ENCODE results near the gene ZNF536.

The ZNF536 gene

DNA sequence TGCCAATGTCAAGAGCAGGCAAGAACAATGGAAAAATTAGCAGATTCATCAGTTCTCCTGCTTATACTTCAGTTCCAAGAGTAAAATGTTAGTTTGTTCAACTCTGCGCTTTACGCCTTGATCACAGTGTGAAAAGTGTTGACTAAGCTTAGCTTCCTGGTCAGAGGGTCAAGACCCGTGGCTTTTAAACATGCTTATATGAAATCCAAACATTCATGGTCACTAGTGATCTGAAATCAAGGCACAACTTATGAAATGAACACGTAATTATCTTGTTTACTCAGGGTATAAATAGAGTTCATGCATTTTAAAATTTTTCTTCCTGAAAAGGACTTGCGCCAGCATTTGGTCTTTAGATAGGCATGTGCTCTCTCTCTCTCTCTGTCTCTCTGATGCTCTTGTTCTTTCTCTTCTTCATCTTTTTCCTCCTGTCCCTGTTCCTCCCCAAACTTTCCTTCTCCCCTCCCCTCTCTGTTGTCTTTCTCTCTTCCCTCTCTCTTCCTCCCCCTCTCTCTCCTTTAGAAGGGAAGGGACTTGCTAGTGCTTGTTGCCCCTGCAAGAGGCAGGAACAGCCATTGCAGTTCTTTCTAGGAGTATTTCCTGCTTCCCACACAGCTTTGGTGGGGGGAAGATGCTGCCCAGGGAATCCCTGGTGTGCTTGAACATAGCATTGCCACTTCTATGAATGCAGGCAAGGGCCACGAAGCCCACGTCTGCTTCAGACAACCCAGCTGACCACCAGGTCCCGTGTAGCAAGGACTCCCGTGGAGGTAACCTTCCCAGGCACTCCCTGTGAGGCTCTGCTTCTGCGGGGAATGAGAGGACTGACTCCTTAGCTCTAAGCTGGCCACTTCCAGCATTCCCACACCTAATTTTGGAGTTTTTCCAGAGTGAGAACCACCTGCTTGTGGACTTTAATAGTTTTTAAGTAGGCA is 7.1 kb upstream of the ZNF536 start:
- no peak for DNase-seq

DNA sequence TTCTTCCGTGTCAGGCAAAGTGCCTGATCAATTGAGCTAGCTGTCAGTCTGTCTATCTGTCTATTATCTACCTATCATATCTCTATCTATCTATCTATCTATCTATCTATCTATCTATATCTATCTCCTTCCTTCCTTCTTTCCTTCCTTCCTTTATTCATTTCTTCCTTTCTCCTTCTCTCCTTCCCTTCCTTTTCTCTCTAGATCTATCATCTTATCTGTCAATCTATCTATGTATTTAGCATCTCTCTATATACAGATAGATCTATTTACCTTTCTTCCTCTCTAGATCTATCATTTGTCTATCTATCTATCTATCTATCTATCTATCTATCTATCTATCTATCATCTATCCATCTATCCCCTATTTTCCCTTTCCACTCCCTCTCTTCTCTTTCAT is 5.9 kb upstream of the ZNF536 start:
- DNase-seq = no peak

GRCh38 chr19:30367006-30367405 is 5.2 kb upstream of the ZNF536 start:
- no peak for DNase-seq

- no peak for DNase-seq
Observed at GRCh38 chr19:30367421-30367820, 4.8 kb upstream of the ZNF536 start.

GRCh38 chr19:30369833-30370232 is 2.4 kb upstream of the ZNF536 start:
- DNase-seq = no peak

- DNase-seq = no peak
Observed at GRCh38 chr19:30371161-30371836, 885 bp upstream of the ZNF536 start.

DNA sequence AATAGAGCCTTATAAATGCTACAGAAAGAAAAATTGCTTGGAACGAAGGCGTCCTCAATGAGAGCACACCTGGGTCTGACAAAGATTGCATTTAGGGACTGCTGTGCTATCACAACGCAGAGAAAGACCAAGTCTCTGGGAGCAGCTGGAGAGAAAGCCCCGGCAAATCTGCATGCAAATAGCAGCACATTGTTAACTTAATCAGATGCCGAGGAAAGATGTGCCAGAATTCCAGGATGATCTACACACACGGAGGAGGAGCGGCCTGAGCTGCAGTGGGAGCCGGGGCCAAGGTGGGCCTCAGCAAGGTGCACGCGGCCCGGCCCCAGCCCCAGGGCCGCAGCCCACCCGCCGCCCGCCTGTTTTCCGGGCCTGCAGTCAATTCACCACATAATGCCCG is 1.4 kb downstream of the ZNF536 start:
- DNase-seq = no peak

DNA sequence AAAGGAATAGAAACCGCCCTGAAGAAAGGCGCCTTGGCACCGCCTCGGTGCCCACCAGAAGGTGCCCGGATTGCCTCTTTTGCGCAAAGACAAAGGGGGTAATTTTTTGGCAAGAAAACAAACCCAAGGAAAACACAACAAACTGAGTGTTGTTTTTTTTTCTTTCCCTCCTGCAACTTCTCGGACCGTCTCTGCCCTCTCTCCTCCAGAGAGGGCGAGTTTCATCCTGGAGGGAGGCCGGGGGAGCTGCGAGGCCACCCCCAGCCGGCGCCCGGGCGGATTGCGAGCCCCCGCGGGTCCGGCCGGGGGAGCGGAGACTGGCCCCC is 2.3 kb downstream of the ZNF536 start:
- no peak for DNase-seq

DNA sequence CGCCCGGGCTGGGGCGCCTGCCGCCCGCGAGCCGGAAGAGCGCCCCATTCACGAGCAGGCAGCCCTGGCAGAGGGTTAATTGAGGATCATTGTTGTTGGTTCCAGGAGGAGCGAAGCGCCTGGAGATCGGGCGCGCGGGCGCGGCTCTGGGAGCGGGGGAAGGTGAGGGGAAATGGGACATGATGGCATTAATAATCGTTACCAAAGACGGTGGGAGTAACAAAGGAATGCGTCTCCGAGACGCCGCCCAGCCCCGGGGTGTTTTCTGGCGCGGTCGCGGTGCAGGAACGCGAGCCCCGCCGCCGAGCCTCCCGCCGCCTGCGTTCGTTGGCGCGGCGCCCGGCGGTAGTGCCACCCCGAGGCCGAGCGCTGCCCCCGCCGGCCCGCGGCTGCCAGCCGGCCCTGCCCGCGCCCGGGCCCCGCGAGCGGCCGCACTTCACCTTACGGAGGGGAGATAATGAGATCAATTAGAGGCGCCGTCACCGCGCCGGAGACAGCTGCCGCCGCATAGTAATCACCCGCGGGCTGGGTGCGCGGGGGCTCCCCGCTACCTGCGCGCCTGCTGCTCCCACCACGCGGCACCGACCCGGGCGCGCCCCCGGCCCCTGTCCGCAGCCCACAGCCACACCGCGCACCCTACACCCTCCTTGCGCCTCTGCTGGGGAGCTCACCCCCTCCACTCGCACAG is 2.8 kb downstream of the ZNF536 start:
- DNase-seq = no peak

DNA sequence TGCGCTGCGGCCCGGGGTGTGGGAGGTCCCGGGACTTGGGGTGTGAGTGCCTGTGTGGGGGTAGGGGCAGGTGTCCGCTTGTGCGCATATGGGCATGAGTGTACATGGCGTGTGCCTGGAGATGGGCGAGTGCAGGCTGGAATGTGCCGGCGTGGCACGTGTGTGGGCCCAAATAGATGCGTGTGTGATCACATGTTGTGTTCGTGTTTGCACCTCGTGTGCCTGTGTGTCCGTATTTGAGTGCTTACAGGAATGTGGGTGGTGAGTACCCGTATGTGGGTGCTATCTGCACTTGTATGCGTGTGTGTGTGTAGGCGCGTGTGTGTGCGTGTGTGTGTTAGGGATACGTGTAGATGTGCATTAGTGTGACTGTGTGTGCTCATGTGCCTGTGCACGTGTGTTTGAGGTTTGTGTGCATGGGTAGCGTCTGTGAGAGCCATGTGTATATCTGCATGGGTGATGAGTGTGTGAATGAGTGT is 3.4 kb downstream of the ZNF536 start:
- DNase-seq = no peak

DNA sequence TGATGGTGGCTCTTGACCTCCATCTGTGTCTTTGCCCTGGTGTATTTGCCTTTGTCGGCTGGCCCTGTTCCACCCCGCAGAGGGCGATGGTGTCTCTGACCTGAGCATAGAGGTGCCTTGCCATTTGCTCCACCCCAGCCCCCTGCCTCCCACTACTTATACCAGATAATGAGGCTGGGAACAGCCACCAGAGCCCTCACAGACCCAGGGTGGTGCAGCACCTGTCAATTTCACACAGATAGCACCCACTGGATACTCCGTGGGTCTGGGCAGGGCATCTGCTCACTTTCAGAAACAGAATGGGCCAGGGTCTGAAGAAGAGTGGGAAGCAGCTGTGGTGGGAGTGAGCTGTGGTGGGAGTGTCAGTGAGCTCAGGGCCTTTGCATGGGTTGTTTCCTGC is 4.1 kb downstream of the ZNF536 start:
- no peak for DNase-seq

- no peak for DNase-seq
Observed at GRCh38 chr19:30376826-30377425, 4.7 kb downstream of the ZNF536 start.

GRCh38 chr19:30378701-30379100 is 6.5 kb downstream of the ZNF536 start:
- no peak for DNase-seq

DNA sequence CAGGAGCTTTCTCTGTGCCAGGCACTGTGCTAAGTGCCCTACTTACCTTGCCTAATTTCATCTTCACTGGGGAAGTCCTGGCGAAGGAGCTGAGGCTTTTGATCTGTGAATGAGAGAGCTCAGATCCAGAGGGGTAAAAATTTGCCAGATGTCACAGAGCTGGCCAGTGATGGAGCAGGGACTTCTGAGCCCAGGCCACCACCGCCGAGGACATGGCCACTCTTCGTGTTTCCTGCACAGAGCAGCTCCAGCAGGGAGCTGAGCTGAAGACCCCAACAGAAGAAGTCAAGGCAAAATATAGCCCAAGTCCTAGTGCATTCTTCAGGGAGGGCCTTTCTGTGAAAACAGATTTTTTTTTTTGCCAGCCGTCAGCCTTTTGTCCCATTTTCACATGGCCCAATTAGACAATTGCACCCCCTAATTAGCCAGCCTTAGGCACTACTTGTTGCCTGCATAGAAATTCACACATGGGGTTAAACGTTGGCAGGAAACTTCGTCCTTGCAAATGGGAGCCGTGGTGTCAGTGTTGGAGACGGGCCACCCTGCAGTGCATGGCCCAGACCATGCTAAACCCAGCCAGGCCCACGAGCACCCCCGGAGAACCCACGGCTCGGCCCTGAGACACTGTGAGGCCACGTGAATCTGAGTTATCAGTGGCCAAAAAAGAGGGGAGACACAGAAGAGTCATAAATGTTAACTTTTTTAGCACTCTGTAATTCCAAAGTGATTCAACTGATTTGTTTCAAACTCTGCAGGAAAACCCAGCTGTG is 7.8 kb downstream of the ZNF536 start:
- no peak for DNase-seq

GRCh38 chr19:30381366-30381765 is 9.2 kb downstream of the ZNF536 start:
- DNase-seq = no peak

DNA sequence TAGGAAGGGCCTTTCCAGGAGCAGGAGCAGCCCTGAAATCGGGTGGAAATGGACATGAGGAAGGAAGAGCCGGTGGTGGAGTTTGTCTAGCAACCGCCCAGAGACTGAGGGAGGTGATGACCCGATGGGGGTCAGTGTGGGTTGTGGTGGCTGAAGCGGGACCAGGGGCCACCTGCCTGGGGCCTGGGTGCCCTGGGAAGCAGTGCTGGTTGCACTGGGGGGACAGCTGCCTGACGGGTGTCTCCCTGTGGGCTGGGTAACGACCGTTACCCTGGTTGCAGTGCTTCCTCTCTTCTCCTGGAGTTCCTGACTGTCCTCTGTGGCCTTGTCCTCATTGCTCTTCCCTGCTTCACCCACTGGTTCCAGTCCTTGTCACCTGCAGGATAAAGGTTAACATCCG is 13.0 kb downstream of the ZNF536 start:
- DNase-seq = no peak

DNA sequence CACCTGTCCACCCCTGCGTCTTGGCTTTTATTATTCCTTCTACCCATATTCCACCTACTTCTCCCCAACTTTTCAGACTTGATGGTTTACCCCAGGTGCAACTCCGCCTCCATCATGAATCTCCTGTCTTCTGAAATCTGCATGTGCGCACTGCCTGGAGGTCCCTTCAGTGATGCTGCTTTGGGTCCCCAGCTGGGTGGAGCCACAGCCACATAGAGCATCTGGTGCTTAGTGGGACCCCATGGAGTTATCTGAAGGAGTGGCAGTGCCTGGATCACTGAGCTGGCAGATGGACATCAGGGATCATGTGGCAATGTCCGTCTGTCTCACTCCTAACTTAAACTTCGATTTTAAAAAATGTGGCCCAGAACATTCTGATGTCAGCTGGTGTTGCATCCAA is 13.5 kb downstream of the ZNF536 start:
- no peak for DNase-seq

DNA sequence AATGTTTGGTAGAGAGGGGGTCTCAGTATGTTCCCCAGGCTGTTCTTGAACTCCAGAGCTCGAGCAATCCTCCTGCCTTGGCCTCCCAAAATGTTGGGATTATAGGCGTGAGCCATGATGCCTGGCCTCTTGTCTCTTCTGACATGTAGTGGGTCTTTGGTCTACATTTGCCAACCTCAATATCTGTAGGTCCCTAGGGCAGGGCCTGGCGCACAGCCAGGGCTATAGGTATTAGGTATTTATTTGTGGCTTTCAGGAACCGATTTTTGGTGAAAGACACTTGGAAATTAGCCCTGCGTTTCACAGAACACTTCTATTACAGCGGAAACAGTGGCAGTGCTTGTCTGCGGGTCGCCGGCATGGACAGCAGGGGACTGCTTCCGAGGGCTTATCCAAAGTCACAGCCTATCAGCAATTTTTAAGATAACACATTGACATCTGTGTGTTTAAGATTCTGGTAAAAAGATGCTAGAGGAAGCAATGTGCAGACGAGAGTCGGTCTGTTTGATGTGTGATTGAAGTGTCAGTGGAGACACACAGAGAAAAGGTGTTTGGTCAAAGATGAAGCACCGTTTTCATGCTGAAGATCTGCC is 14.5 kb downstream of the ZNF536 start:
- no peak for DNase-seq

- no peak for DNase-seq
Observed at GRCh38 chr19:30387311-30388115, 15.3 kb downstream of the ZNF536 start.

DNA sequence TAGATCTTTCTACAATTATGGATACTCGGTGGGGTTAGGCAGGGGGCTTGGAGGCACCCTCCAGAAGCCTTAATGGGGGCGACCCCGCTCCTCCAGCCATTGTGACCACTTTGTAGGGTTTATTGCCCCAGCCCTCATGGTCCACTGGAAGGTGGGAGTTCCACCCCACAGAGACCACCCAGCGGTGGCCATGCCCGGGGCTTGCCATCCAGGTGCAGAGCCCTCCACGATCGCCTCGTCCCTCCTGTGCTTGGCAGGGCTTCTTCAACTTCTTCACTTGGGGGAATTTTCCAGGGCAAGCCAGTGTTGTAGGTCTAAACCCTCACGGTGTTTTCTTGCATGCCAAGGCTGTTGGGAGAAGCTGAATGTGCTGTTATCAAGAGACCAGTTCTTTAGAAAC is 16.1 kb downstream of the ZNF536 start:
- no peak for DNase-seq

DNA sequence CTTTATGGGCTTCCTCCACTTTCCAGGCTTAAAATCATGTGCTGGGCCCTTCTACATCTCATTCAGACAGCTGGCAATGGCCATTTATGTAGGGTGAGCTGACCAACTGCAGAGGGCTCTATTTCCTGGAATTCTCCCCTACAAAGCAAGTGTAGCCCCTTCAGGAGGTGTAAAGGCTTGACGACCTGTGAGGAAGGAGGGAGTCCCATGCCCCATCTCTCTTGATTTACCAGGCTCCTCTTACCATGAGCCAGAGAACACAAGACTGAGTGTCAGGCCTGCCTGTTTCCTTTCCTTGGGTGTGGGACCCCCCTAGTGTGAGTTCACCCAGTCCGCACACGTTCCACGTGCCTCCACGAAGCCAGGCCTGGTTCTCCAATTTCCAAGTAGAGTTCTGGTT is 16.6 kb downstream of the ZNF536 start:
- no peak for DNase-seq

Measured in hematopoietic multipotent progenitor cell treated with erythropoietin and hydrocortisone succinate and interleukin-3 and kit ligand, for 8 days (in vitro differentiated cells).